Endothelial cell (in vitro differentiated cells): ENCODE results near the gene DRD2. TPM values are rescaled to one million over a fixed set of nuclear protein-coding genes. Genes with fewer than 3 reads are reported as not detected.

Source experiments
- DNase-seq: peaks from one replicate; pipeline ENCODE4 v3.0.0; 2021; ENCODE audit warnings: low spot score
- H3K27ac Mint-ChIP-seq: one replicate; pipeline ENCODE4 v1.8.0; 2021; ENCODE audit warnings: mixed read lengths, inconsistent platforms; ENCODE audit not compliant: unreplicated experiment
- H3K27me3 Mint-ChIP-seq: one replicate; pipeline ENCODE4 v1.8.0; 2021; ENCODE audit warnings: mild to moderate bottlenecking, moderate library complexity, mixed read lengths, inconsistent platforms; ENCODE audit not compliant: unreplicated experiment
- H3K36me3 Mint-ChIP-seq: one replicate; pipeline ENCODE4 v1.8.0; 2021; ENCODE audit warnings: mild to moderate bottlenecking, low read depth, mixed read lengths, inconsistent platforms; ENCODE audit not compliant: unreplicated experiment
- H3K4me1 Mint-ChIP-seq: one replicate; pipeline ENCODE4 v1.8.0; 2021; ENCODE audit warnings: mild to moderate bottlenecking, mixed read lengths, inconsistent platforms; ENCODE audit not compliant: unreplicated experiment
- H3K4me3 Mint-ChIP-seq: one replicate; pipeline ENCODE4 v1.8.0; 2021; ENCODE audit warnings: mild to moderate bottlenecking, mixed read lengths, inconsistent platforms; ENCODE audit not compliant: unreplicated experiment
- H3K9me3 Mint-ChIP-seq: one replicate; pipeline ENCODE4 v1.8.0; 2021; ENCODE audit warnings: mixed read lengths, inconsistent platforms; ENCODE audit not compliant: unreplicated experiment
- CTCF ChIP-seq: fragments of 200-600 bp; sonication (generic); IDR thresholded peaks from one replicate; pipeline ENCODE4 v1.5.0; 2021; ENCODE audit warnings: antibody characterized with exemption; ENCODE audit not compliant: unreplicated experiment
- total RNA-seq: library from RNA; stranded (reverse); fragmentation: NEBNext Ultra II Directional; extraction: Animal tissue kit (Norgen Biotek cat#: 25700); gene quantifications from one replicate; pipeline ENCODE4 v1.2.1, GENCODE V29; 2021; ENCODE audit not compliant: unreplicated experiment

DRD2 gene
- total RNA-seq, 1 donor from 2014 or later: 1.3 TPM

- Mint-ChIP-seq H3K36me3 (no peaks in the 10 kb centered on the region), H3K9me3 (no peaks in the 10 kb centered on the region), H3K4me1 (peaks cover 7% of the 10 kb centered on the region), H3K4me3 (no peak overlapping the region), H3K27ac (no peak overlapping the region), H3K27me3 (peaks cover 8% of the 10 kb centered on the region)
- no peak for DNase-seq
- TF ChIP-seq CTCF: no peak
Measured at GRCh38 chr11:113468726-113469345, 6.4 kb downstream of the DRD2 start.

- H3K36me3 Mint-ChIP-seq: peaks cover 4% of the 10 kb centered on the region
- no peaks in the 10 kb centered on the region for H3K9me3 Mint-ChIP-seq
- no peak for DNase-seq
- H3K27ac Mint-ChIP-seq: no peak overlapping the region
- peaks cover 17% of the 10 kb centered on the region for H3K4me1 Mint-ChIP-seq
- peaks cover 12% of the 10 kb centered on the region for H3K27me3 Mint-ChIP-seq
- H3K4me3 Mint-ChIP-seq: no peak overlapping the region
- TF ChIP-seq CTCF: no peak
Measured at GRCh38 chr11:113467545-113467944, 7.7 kb downstream of the DRD2 start.

DNA sequence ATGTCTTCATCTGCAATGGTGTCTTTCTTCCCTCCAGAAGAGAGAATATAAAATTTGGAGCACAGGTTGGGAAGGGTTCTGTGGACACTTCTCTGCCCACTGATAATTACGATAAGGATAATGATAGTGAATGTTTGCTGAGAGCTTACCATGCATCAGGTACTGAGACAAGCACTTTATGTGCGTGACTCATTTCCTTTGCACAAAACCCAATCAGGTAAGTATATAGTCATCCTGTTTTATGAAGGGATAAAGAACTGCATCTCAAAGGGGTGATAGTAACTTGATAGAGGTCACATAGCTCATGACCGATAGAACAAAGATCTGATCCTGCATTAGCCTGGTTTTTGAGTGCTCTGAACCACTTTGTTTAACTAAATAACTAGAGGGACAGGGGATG is 9.4 kb downstream of the DRD2 start:
- no peak for DNase-seq
- H3K4me1 Mint-ChIP-seq: peaks cover 28% of the 10 kb centered on the region
- no peak overlapping the region for H3K4me3 Mint-ChIP-seq
- peaks cover 4% of the 10 kb centered on the region for H3K36me3 Mint-ChIP-seq
- TF ChIP-seq CTCF: no peak
- no peaks in the 10 kb centered on the region for H3K9me3 Mint-ChIP-seq
- H3K27ac Mint-ChIP-seq: no peak overlapping the region
- peaks cover 12% of the 10 kb centered on the region for H3K27me3 Mint-ChIP-seq

GRCh38 chr11:113464416-113464815 is 10.8 kb downstream of the DRD2 start:
- no peak for TF ChIP-seq CTCF
- peaks cover 11% of the 10 kb centered on the region for H3K27me3 Mint-ChIP-seq
- H3K9me3 Mint-ChIP-seq: no peaks in the 10 kb centered on the region
- H3K4me3 Mint-ChIP-seq: peak overlapping the region; percentile 22
- peaks cover 28% of the 10 kb centered on the region for H3K4me1 Mint-ChIP-seq
- DNase-seq: no peak
- H3K36me3 Mint-ChIP-seq: peaks cover 4% of the 10 kb centered on the region
- H3K27ac Mint-ChIP-seq: no peak overlapping the region

- H3K4me3 Mint-ChIP-seq: no peak overlapping the region
- H3K9me3 Mint-ChIP-seq: no peaks in the 10 kb centered on the region
- peak overlapping the region; percentile 76 for H3K27ac Mint-ChIP-seq
- TF ChIP-seq CTCF: no peak
- peaks cover 28% of the 10 kb centered on the region for H3K4me1 Mint-ChIP-seq
- no peak for DNase-seq
- H3K27me3 Mint-ChIP-seq: peaks cover 11% of the 10 kb centered on the region
- H3K36me3 Mint-ChIP-seq: peaks cover 4% of the 10 kb centered on the region
Measured at GRCh38 chr11:113462830-113463229, 12.4 kb downstream of the DRD2 start.
